OCI-LY3 (cell line): ENCODE data around the gene MORC3.
"Not testable (repeated sequence)": the region's sequence is repeated elsewhere in the genome, so short reads cannot be mapped to it uniquely, and the experiment has no call there.

Source experiments
- H2AFZ ChIP-seq: fragments of 200-600, 300-600 bp; shearing (Covaris generic); 2 replicates; pipeline ENCODE4 v1.6.0; 2014; ENCODE audit warnings: antibody characterized with exemption, low read depth, low read length
- H3K27ac ChIP-seq: fragments of 200-600, 300-600 bp; sonication (generic); 2 replicates; pipeline ENCODE4 v1.5.1; 2014; ENCODE audit warnings: mild to moderate bottlenecking, low read length, moderate library complexity, mixed read lengths
- H3K27me3 ChIP-seq: fragments of 200-600, 300-600 bp; sonication (generic); 2 replicates; pipeline ENCODE4 v1.6.1; 2014; ENCODE audit warnings: low read depth, low read length, mixed read lengths
- H3K36me3 ChIP-seq: fragments of 200-600, 300-600 bp; sonication (generic); replicated peaks from 2 replicates; pipeline ENCODE3; 2014; ENCODE audit warnings: low read depth, low read length, mixed read lengths
- H3K4me1 ChIP-seq: fragments of 300-600, 200-600 bp; sonication (generic); 2 replicates; pipeline ENCODE4 v1.6.1; 2014; ENCODE audit warnings: low read length, mixed read lengths
- H3K4me2 ChIP-seq: fragments of 200-600, 300-600 bp; sonication (generic); 2 replicates; pipeline ENCODE4 v1.6.1; 2014; ENCODE audit warnings: low read length, mixed read lengths
- H3K4me3 ChIP-seq: fragments of 300-600, 200-600 bp; sonication (generic); 2 replicates; pipeline ENCODE4 v1.5.1; 2014; ENCODE audit warnings: antibody characterized with exemption, mild to moderate bottlenecking, low read length, moderate library complexity
- H3K79me2 ChIP-seq: fragments of 300-600, 200-600 bp; shearing (Covaris generic); 2 replicates; pipeline ENCODE4 v1.6.1; 2014; ENCODE audit warnings: mild to moderate bottlenecking, low read length, mixed read lengths
- H3K9ac ChIP-seq: fragments of 300-600, 200-600 bp; shearing (Covaris generic); 2 replicates; pipeline ENCODE4 v1.6.0; 2014; ENCODE audit warnings: mild to moderate bottlenecking, low read length, moderate library complexity
- H3K9me3 ChIP-seq: fragments of 200-600, 300-600 bp; shearing (Covaris generic); 2 replicates; pipeline ENCODE4 v1.6.1; 2014; ENCODE audit warnings: low read length, mixed read lengths; ENCODE audit not compliant: insufficient read depth
- H4K20me1 ChIP-seq: fragments of 200-600, 300-600 bp; sonication (generic); 2 replicates; pipeline ENCODE4 v1.6.1; 2016; ENCODE audit warnings: low read length, mixed read lengths; ENCODE audit not compliant: insufficient read depth
- EZH2phosphoT487 ChIP-seq: fragments of 200-600 bp; shearing (Covaris generic); IDR thresholded peaks from 2 replicates; pipeline ENCODE4 v1.6.1; 2018; ENCODE audit warnings: antibody characterized with exemption, mixed run types, low read depth
- TF ChIP-seq, protein P1 (sequence below): fragments of 200-600, 300-600 bp; sonication (generic); IDR thresholded peaks from 2 replicates; pipeline ENCODE4 v1.5.1; 2014; ENCODE audit warnings: antibody characterized with exemption, low read length, low read depth

MORC3 gene

DNA sequence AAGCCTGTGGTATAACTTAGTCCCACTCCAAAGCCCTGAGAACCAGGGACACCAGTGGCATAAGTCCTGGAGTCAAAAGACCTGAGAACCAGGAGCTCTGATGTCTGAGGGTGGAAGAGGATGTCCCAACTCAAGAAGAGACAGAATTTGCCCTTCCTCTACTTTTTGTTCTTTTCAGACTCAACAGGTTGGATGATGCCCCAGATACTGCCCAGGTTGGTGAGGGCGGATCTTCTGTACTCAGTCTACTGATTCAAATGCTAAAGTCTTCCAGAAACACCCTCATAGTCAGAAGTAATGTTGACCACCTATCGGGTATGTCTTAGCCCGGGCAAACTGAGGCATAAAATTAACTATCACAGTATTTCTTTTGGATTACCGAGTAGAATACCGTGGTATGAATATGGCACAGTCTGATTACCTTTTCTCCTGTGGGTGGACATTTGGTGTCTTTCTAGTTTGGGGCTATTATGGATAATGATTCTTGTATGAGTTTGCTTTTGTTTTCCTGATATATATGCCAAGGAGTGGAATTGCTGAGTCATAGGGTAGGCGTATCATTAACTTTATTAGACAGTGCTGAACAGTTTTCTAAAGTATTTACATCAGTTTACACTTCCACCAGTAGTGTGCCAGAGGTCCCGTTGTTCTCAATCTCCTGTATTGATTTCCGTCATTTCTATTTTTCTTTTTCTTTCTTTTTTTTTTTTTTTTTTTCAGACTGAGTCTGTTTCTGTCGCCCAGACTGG is 62.0 kb downstream of the MORC3 start:
- no peaks in the 10 kb centered on the region for H3K9me3 ChIP-seq
- H4K20me1 ChIP-seq: no peaks in the 10 kb centered on the region
- no peak overlapping the region for H3K4me3 ChIP-seq
- H3K27ac ChIP-seq: no peak overlapping the region
- TF ChIP-seq EZH2phosphoT487: no peak
- TF ChIP-seq, protein P1, sequence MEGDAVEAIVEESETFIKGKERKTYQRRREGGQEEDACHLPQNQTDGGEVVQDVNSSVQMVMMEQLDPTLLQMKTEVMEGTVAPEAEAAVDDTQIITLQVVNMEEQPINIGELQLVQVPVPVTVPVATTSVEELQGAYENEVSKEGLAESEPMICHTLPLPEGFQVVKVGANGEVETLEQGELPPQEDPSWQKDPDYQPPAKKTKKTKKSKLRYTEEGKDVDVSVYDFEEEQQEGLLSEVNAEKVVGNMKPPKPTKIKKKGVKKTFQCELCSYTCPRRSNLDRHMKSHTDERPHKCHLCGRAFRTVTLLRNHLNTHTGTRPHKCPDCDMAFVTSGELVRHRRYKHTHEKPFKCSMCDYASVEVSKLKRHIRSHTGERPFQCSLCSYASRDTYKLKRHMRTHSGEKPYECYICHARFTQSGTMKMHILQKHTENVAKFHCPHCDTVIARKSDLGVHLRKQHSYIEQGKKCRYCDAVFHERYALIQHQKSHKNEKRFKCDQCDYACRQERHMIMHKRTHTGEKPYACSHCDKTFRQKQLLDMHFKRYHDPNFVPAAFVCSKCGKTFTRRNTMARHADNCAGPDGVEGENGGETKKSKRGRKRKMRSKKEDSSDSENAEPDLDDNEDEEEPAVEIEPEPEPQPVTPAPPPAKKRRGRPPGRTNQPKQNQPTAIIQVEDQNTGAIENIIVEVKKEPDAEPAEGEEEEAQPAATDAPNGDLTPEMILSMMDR: no peak
- H3K4me2 ChIP-seq: no peak overlapping the region
- peaks cover 8% of the 10 kb centered on the region for H3K79me2 ChIP-seq
- H2AFZ ChIP-seq: no peak overlapping the region
- no peaks in the 10 kb centered on the region for H3K27me3 ChIP-seq
- H3K9ac ChIP-seq: no peak overlapping the region
- peaks cover 5% of the 10 kb centered on the region for H3K36me3 ChIP-seq
- peaks cover 5% of the 10 kb centered on the region for H3K4me1 ChIP-seq

DNA sequence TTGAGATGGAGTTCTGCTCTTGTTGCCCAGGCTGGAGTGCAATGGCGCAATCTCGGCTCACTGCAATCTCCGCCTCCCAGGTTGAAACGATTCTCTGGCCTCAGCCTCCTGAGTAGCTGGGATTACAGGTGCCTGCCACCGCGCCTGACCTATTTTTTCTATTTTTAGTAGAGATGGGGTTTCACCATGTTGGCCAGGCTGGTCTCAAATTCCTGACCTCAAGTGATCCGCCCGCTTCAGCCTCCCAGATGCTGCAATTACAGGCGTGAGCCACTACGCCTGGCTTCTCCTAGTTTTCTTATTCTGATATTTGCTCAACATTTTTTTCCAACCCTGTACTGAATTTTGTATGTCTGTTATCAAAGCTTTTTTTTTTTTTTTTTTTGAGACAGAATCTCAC is 62.7 kb downstream of the MORC3 start:
- not testable (repeated sequence) for H3K36me3 ChIP-seq, H3K27me3 ChIP-seq, H3K9ac ChIP-seq, H3K4me3 ChIP-seq, H3K4me1 ChIP-seq, H3K79me2 ChIP-seq, H3K4me2 ChIP-seq, H2AFZ ChIP-seq, H3K27ac ChIP-seq, H4K20me1 ChIP-seq, H3K9me3 ChIP-seq

DNA sequence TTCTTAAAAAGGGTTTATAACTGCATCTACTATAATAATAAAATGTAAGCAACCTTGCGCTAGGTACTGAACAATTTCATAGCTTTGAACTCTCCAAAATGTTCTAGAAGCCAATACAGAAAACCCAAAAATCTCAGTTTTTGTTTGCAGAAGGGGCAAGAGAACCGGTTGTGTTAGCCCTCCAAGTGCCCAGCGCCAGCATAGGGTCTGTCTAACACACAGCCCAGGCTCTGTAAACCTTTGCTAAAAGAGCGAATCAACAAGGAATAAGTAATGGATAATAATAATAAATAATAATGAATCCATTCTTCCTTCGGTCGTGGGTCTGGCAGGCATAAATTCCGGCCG is 64.9 kb downstream of the MORC3 start:
- TF ChIP-seq, protein P1: no peak
- TF ChIP-seq EZH2phosphoT487: no peak
- no peak overlapping the region for H3K4me2 ChIP-seq
- no peak overlapping the region for H3K27ac ChIP-seq
- H3K27me3 ChIP-seq: no peaks in the 10 kb centered on the region
- H3K4me3 ChIP-seq: peak overlapping the region; percentile 98
- peaks cover 19% of the 10 kb centered on the region for H3K4me1 ChIP-seq
- H2AFZ ChIP-seq: no peak overlapping the region
- peaks cover 6% of the 10 kb centered on the region for H3K36me3 ChIP-seq
- no peaks in the 10 kb centered on the region for H3K9me3 ChIP-seq
- no peaks in the 10 kb centered on the region for H4K20me1 ChIP-seq
- no peak overlapping the region for H3K9ac ChIP-seq
- H3K79me2 ChIP-seq: peaks cover 13% of the 10 kb centered on the region

DNA sequence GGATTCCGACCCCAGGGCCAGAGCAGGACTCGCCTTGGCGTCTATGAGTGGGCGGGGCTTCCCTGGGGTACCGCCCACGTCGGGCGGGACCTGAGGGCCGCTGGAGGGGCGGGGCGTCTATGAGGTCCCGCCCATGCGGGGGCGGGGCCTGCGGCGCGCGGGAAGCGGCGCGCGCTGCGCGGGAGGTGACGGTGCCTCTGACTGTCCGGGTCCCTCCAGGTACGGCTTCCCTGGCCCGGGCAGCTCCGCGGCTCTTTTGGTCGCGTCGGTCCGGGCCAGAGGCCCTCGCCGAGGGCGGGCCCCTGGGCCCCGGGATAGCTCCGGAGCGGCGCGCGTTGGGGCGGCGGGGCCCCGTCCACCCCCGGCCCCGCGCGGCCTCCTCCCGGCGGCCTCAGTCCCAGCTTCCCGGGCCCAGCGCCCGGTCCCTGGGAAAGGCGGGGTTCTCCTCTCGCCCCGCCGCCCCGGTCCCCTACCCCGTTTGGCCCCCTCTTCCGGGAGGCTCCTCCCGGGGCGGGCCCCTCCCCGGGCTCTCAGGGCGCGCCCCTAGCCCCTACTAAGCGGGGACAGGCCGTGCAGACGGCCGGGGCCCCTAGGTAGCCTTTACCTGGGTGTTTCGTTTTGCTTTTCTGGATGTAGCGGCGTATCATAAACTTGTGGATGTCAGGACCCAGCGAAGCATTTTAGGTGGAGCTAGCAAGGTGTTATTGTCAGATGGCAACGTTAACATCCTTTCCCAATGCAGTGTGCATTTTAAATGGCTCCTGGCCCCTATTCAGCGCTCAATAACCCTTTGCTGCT is 65.4 kb downstream of the MORC3 start, which contains the start of gene CHAF1B:
Gene CHAF1B, plus strand, starts transcription at position 160 of the 798 bp plus-strand sequence. CDS start 745 bp downstream, outside the sequence.
- Histone ChIP-seq H3K36me3 (peaks cover 10% of the 10 kb centered on the region), H3K9ac (peak within 1 kb of the TSS; percentile 90), H3K27ac (peak within 1 kb of the TSS; percentile 19), H3K4me3 (peak within 1 kb of the TSS; percentile 98), H3K79me2 (peaks cover 13% of the 10 kb centered on the region), H4K20me1 (no peaks in the 10 kb centered on the region), H3K4me1 (peaks cover 19% of the 10 kb centered on the region), H3K4me2 (peak within 1 kb of the TSS; percentile 89), H3K27me3 (no peaks in the 10 kb centered on the region), H2AFZ (no peak within 1 kb of the TSS), H3K9me3 (no peaks in the 10 kb centered on the region)
- TF ChIP-seq, protein P1: no peak
- no peak for TF ChIP-seq EZH2phosphoT487
